Trophoblast cell (in vitro differentiated cells and primary cell): Measurements from ENCODE around the gene ZFP62.

Experiments
- DNase-seq, 2 donors: peaks; one replicate each; pipeline ENCODE4 v3.0.0-alpha.2; 2016
- H2AFZ ChIP-seq: 2 replicates; pipeline ENCODE4 v1.6.1; 2013; ENCODE audit warnings: low read length, moderate library complexity, mild to moderate bottlenecking; ENCODE audit not compliant: insufficient read depth, poor library complexity
- H2AK5ac ChIP-seq: 2 replicates; pipeline ENCODE4 v1.6.1; 2013; ENCODE audit warnings: mild to moderate bottlenecking, low read length
- H2BK120ac ChIP-seq: 2 replicates; pipeline ENCODE4 v1.6.1; 2013; ENCODE audit warnings: low read length, mild to moderate bottlenecking, moderate library complexity; ENCODE audit not compliant: insufficient read depth, poor library complexity
- H2BK12ac ChIP-seq: 2 replicates; pipeline ENCODE4 v1.6.1; 2013; ENCODE audit warnings: mild to moderate bottlenecking, low read length, moderate library complexity
- H2BK5ac ChIP-seq: 2 replicates; pipeline ENCODE4 v1.6.1; 2013; ENCODE audit warnings: low read length, low read depth, moderate library complexity, mild to moderate bottlenecking; ENCODE audit not compliant: poor library complexity
- H3K14ac ChIP-seq: 2 replicates; pipeline ENCODE4 v1.6.1; 2013; ENCODE audit warnings: mild to moderate bottlenecking, low read length
- H3K18ac ChIP-seq: 2 replicates; pipeline ENCODE4 v1.6.1; 2013; ENCODE audit warnings: mild to moderate bottlenecking, low read length
- H3K23ac ChIP-seq: 2 replicates; pipeline ENCODE4 v1.6.1; 2013; ENCODE audit warnings: low read length
- H3K27ac ChIP-seq: 2 replicates; pipeline ENCODE4 v1.5.1; 2013; ENCODE audit warnings: low read depth, mild to moderate bottlenecking, inconsistent platforms, low read length, moderate library complexity
- H3K27me3 ChIP-seq: 2 replicates; pipeline ENCODE4 v1.6.1; 2013; ENCODE audit warnings: inconsistent platforms, mild to moderate bottlenecking, low read length, moderate library complexity; ENCODE audit not compliant: insufficient read depth
- H3K36me3 ChIP-seq, 2 experiments: 1 replicate in 1 of 2; 2 replicates in 1 of 2; pipeline ENCODE4 v1.6.1; 2013; ENCODE audit warnings: low read length in 2 of 2, mild to moderate bottlenecking in 2 of 2, moderate library complexity in 1 of 2; ENCODE audit not compliant: insufficient read depth in 2 of 2, control insufficient read depth in 1 of 2
- H3K4ac ChIP-seq: 2 replicates; pipeline ENCODE4 v1.6.1; 2013; ENCODE audit warnings: low read depth, mild to moderate bottlenecking, low read length, moderate library complexity
- H3K4me1 ChIP-seq, 2 experiments: 1 replicate in 1 of 2; 2 replicates in 1 of 2; pipeline ENCODE4 v1.6.1; 2013; ENCODE audit warnings: low read length in 2 of 2, mild to moderate bottlenecking in 2 of 2, moderate library complexity in 1 of 2; ENCODE audit not compliant: insufficient read depth in 2 of 2, control insufficient read depth in 1 of 2
- H3K4me2 ChIP-seq: 2 replicates; pipeline ENCODE4 v1.6.1; 2013; ENCODE audit warnings: inconsistent platforms, mild to moderate bottlenecking, low read length, moderate library complexity
- H3K4me3 ChIP-seq: 2 replicates; pipeline ENCODE4 v1.5.1; 2013; ENCODE audit warnings: mild to moderate bottlenecking, low read depth, low read length, inconsistent platforms
- H3K79me1 ChIP-seq: one replicate; pipeline ENCODE4 v1.6.1; 2013; ENCODE audit warnings: low read length
- H3K79me2 ChIP-seq: 2 replicates; pipeline ENCODE4 v1.6.1; 2013; ENCODE audit warnings: low read length, mild to moderate bottlenecking; ENCODE audit not compliant: control insufficient read depth, insufficient read depth, poor library complexity
- H3K9ac ChIP-seq: 2 replicates; pipeline ENCODE4 v1.6.1; 2013; ENCODE audit warnings: mild to moderate bottlenecking, low read length
- H3K9me3 ChIP-seq: 2 replicates; pipeline ENCODE4 v1.6.1; 2013; ENCODE audit warnings: low read depth, mild to moderate bottlenecking, control low read depth, inconsistent platforms, low read length; ENCODE audit not compliant: insufficient read depth
- H4K12ac ChIP-seq: 2 replicates; pipeline ENCODE4 v1.6.1; 2013; ENCODE audit warnings: low read depth, mild to moderate bottlenecking, low read length, moderate library complexity
- H4K8ac ChIP-seq: 2 replicates; pipeline ENCODE4 v1.6.1; 2013; ENCODE audit warnings: low read depth, mild to moderate bottlenecking, low read length, moderate library complexity
- H4K91ac ChIP-seq: one replicate; pipeline ENCODE4 v1.6.1; 2013; ENCODE audit warnings: low read depth, mild to moderate bottlenecking, low read length, moderate library complexity
- WGBS: extraction: QIAGEN DNeasy Blood & Tissue Kit; methylation state at CpG from one replicate; pipeline ENCODE4 v1.1.7; 2013; ENCODE audit warnings: missing lambda C conversion rate; ENCODE audit not compliant: insufficient read length, insufficient coverage; ENCODE audit errors: extremely low coverage; 5-methylcytosine and 5-hydroxymethylcytosine counted together

The ZFP62 gene

GRCh38 chr5:180844858-180845257 is 16.2 kb downstream of the ZFP62 start:
- Histone ChIP-seq H2BK5ac (no peak overlapping the region), H2BK12ac (no peak overlapping the region), H3K79me1 (no peaks in the 10 kb centered on the region), H3K23ac (no peak overlapping the region), H3K79me2 (no peaks in the 10 kb centered on the region), H3K4ac (no peak overlapping the region), H2BK120ac (no peak overlapping the region), H4K12ac (no peak overlapping the region), H4K8ac (no peak overlapping the region), H3K4me3 (no peak overlapping the region), H3K27ac (no peak overlapping the region), H3K36me3 (peaks cover 4 to 20% of the 10 kb centered on the region in 2 experiments), H3K27me3 (no peaks in the 10 kb centered on the region), H3K14ac (no peak overlapping the region), H3K9ac (no peak overlapping the region), H3K4me1 (no peaks in the 10 kb centered on the region), H3K4me2 (no peak overlapping the region), H3K18ac (no peak overlapping the region), H2AK5ac (no peak overlapping the region), H2AFZ (no peak overlapping the region), H4K91ac (no peak overlapping the region), H3K9me3 (peaks cover 10% of the 10 kb centered on the region)
- peak; percentile 72 to 81 for DNase-seq
- WGBS: no CpG with 5 or more reads among the region's 1 CpG

GRCh38 chr5:180844432-180844831 is 16.6 kb downstream of the ZFP62 start:
- H4K8ac ChIP-seq: no peak overlapping the region
- H2BK120ac ChIP-seq: no peak overlapping the region
- no peak overlapping the region for H3K14ac ChIP-seq
- no peak overlapping the region for H2BK12ac ChIP-seq
- DNase-seq: no peak
- no peaks in the 10 kb centered on the region for H3K79me2 ChIP-seq
- H3K79me1 ChIP-seq: no peaks in the 10 kb centered on the region
- H3K4me3 ChIP-seq: no peak overlapping the region
- H4K91ac ChIP-seq: no peak overlapping the region
- peaks cover 4 to 16% of the 10 kb centered on the region in 2 experiments for H3K36me3 ChIP-seq
- H2AFZ ChIP-seq: no peak overlapping the region
- H3K18ac ChIP-seq: no peak overlapping the region
- H3K4ac ChIP-seq: no peak overlapping the region
- no peaks in the 10 kb centered on the region for H3K27me3 ChIP-seq
- no peak overlapping the region for H2AK5ac ChIP-seq
- H3K27ac ChIP-seq: no peak overlapping the region
- no peaks in the 10 kb centered on the region for H3K4me1 ChIP-seq
- no CpG with 5 or more reads among the region's 3 CpGs for WGBS
- peaks cover 10% of the 10 kb centered on the region for H3K9me3 ChIP-seq
- H3K23ac ChIP-seq: no peak overlapping the region
- no peak overlapping the region for H4K12ac ChIP-seq
- H3K4me2 ChIP-seq: no peak overlapping the region
- H3K9ac ChIP-seq: no peak overlapping the region
- H2BK5ac ChIP-seq: no peak overlapping the region

- Histone ChIP-seq H3K4ac (no peak overlapping the region), H4K8ac (no peak overlapping the region), H2BK12ac (no peak overlapping the region), H2AK5ac (no peak overlapping the region), H2BK5ac (no peak overlapping the region), H3K18ac (no peak overlapping the region), H3K4me1 (no peaks in the 10 kb centered on the region), H3K79me2 (no peaks in the 10 kb centered on the region), H3K9ac (no peak overlapping the region), H3K79me1 (no peaks in the 10 kb centered on the region), H3K4me3 (no peak overlapping the region), H3K9me3 (no peaks in the 10 kb centered on the region), H3K14ac (no peak overlapping the region), H3K23ac (no peak overlapping the region), H3K36me3 (peaks cover 0 to 2% of the 10 kb centered on the region in 2 experiments), H3K27me3 (no peaks in the 10 kb centered on the region), H4K12ac (no peak overlapping the region), H2AFZ (no peak overlapping the region), H3K4me2 (no peak overlapping the region), H2BK120ac (no peak overlapping the region), H3K27ac (no peak overlapping the region), H4K91ac (no peak overlapping the region)
- WGBS: no CpG with 5 or more reads among the region's 3 CpGs
- no peak for DNase-seq
Observed at GRCh38 chr5:180839935-180840334, 21.1 kb downstream of the ZFP62 start.

GRCh38 chr5:180839227-180839626 is 21.8 kb downstream of the ZFP62 start:
- no peak overlapping the region for H3K4me3 ChIP-seq
- H2BK5ac ChIP-seq: no peak overlapping the region
- no peak overlapping the region for H4K91ac ChIP-seq
- H4K12ac ChIP-seq: no peak overlapping the region
- no CpG with 5 or more reads among the region's 2 CpGs for WGBS
- no peak overlapping the region for H3K14ac ChIP-seq
- no peaks in the 10 kb centered on the region for H3K79me1 ChIP-seq
- H3K4me2 ChIP-seq: no peak overlapping the region
- no peak overlapping the region for H2BK120ac ChIP-seq
- no peak overlapping the region for H3K23ac ChIP-seq
- no peaks in the 10 kb centered on the region for H3K4me1 ChIP-seq
- no peak overlapping the region for H3K9ac ChIP-seq
- H3K9me3 ChIP-seq: no peaks in the 10 kb centered on the region
- peaks cover 2 to 4% of the 10 kb centered on the region in 2 experiments for H3K36me3 ChIP-seq
- no peak overlapping the region for H3K4ac ChIP-seq
- no peak overlapping the region for H2AFZ ChIP-seq
- H2BK12ac ChIP-seq: no peak overlapping the region
- H3K79me2 ChIP-seq: no peaks in the 10 kb centered on the region
- H3K27ac ChIP-seq: no peak overlapping the region
- H2AK5ac ChIP-seq: no peak overlapping the region
- H4K8ac ChIP-seq: no peak overlapping the region
- H3K18ac ChIP-seq: no peak overlapping the region
- no peaks in the 10 kb centered on the region for H3K27me3 ChIP-seq
- no peak for DNase-seq
